CD4-positive, CD25-positive, alpha-beta regulatory T cell (primary cell): ENCODE data around the gene ACADS. TPM values are rescaled to one million over a fixed set of nuclear protein-coding genes. Genes with fewer than 3 reads are reported as not detected.

Source experiments
- ATAC-seq, 2 donors: fragments of 150-1000 bp; cut with Tn5 transposase; one replicate each; pipeline ENCODE4 v1.10.0; 2021; ENCODE audit warnings: low read depth in 2 of 2, moderate number of reproducible peaks in 2 of 2, moderate library complexity in 1 of 2
- DNase-seq, 3 donors: peaks; one replicate each; pipeline versions ENCODE4 v3.0.0 to v3.0.0-alpha.2; 2012 to 2022; ENCODE audit warnings: mixed read lengths in 1 of 3
- H3K27ac ChIP-seq: one replicate; pipeline ENCODE4 v1.7.0; 2013; ENCODE audit warnings: mild to moderate bottlenecking, low read length; ENCODE audit not compliant: insufficient read depth, poor library complexity, severe bottlenecking
- H3K27me3 ChIP-seq: one replicate; pipeline ENCODE4 v1.7.0; 2013; ENCODE audit warnings: low read length; ENCODE audit not compliant: control insufficient read depth, insufficient read depth
- H3K36me3 ChIP-seq: one replicate; pipeline ENCODE4 v1.7.0; 2013; ENCODE audit warnings: mild to moderate bottlenecking, low read length, moderate library complexity; ENCODE audit not compliant: control insufficient read depth, insufficient read depth
- H3K4me1 ChIP-seq: 2 replicates; pipeline ENCODE4 v1.7.0; 2013; ENCODE audit warnings: mild to moderate bottlenecking, low read length; ENCODE audit not compliant: insufficient read depth, control insufficient read depth, poor library complexity, severe bottlenecking
- H3K4me3 ChIP-seq: one replicate; pipeline ENCODE4 v1.7.0; 2013; ENCODE audit warnings: low read depth, mild to moderate bottlenecking, low read length, moderate library complexity
- H3K9me3 ChIP-seq, 2 experiments: 1 replicate in 1 of 2; 2 replicates in 1 of 2; pipeline ENCODE4 v1.7.0; 2013; ENCODE audit warnings: low read length in 2 of 2, mild to moderate bottlenecking in 1 of 2, moderate library complexity in 1 of 2; ENCODE audit not compliant: control insufficient read depth in 2 of 2
- H3K27ac Mint-ChIP-seq, 3 donors: one replicate each; pipeline ENCODE4 v1.8.0; 2020 to 2022; ENCODE audit warnings: mild to moderate bottlenecking in 3 of 3, mixed read lengths in 3 of 3, moderate library complexity in 2 of 3
- H3K27me3 Mint-ChIP-seq: one replicate; pipeline ENCODE4 v1.8.0; 2022; ENCODE audit warnings: mild to moderate bottlenecking, mixed read lengths
- H3K36me3 Mint-ChIP-seq: one replicate; pipeline ENCODE4 v1.8.0; 2020; ENCODE audit warnings: mixed read lengths
- H3K4me1 Mint-ChIP-seq, 4 donors: one replicate each; pipeline ENCODE4 v1.8.0; 2020 to 2022; ENCODE audit warnings: mixed read lengths in 4 of 4, mild to moderate bottlenecking in 1 of 4
- H3K4me3 Mint-ChIP-seq, 4 donors: one replicate each; pipeline ENCODE4 v1.8.0; 2020 to 2022; ENCODE audit warnings: mild to moderate bottlenecking in 4 of 4, mixed read lengths in 4 of 4, moderate library complexity in 3 of 4
- H3K9me3 Mint-ChIP-seq, 7 donors: one replicate each; pipeline ENCODE4 v1.8.0; 2020 to 2022; ENCODE audit warnings: mixed read lengths in 7 of 7, mild to moderate bottlenecking in 3 of 7, moderate library complexity in 2 of 7
- polyA plus RNA-seq, 4 donors: library from polyadenylated mRNA; unstranded; fragments of 300-500 nt; fragmentation: Illumina TruSeq; gene quantifications; one replicate each; pipeline ENCODE4 v1.2.3, GENCODE V29; 2021
- total RNA-seq: library from RNA; stranded (reverse); gene quantifications from one replicate; pipeline ENCODE4 v1.2.3, GENCODE V29; 2022

Gene ACADS
- total and polyA plus RNA-seq, 5 donors from 2014 or later = 10.9 to 29.8 (median 26.6) TPM

DNA sequence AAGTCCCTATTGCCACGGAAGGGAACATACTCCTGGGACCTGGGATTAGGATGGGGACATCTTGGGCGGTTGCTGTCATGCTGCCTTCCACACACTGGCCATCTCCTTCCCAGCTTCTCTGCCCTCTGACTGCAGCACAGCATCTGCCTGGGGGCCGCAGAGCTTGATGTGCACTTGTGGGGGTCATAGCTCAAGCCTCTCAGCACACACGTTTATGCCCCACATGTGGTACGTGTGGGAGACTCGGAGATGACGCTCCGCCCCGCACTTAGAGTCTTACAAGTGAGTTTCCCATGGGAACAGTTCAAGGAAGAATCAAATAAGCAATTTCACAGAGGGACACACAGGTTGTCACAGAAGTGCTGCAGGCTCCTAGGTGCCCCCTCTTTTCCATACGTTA, 8.6 kb downstream of the ACADS start:
- peak overlapping the region in 1 of 3 donors; percentile 60 for H3K27ac Mint-ChIP-seq
- no peaks in the 10 kb centered on the region for H3K27me3 Mint-ChIP-seq
- no peak overlapping the region for H3K27ac ChIP-seq
- DNase-seq (no peak), ATAC-seq (no peak)
- no peaks in the 10 kb centered on the region for H3K9me3 Mint-ChIP-seq
- H3K9me3 ChIP-seq = no peaks in the 10 kb centered on the region
- no peaks in the 10 kb centered on the region for H3K4me1 ChIP-seq
- H3K36me3 ChIP-seq = peaks cover 11% of the 10 kb centered on the region
- no peak overlapping the region for H3K4me3 Mint-ChIP-seq
- no peak overlapping the region for H3K4me3 ChIP-seq
- H3K4me1 Mint-ChIP-seq = peaks cover 0 to 5% (median 2%) of the 10 kb centered on the region in 4 donors
- H3K27me3 ChIP-seq = no peaks in the 10 kb centered on the region
- peaks cover 28% of the 10 kb centered on the region for H3K36me3 Mint-ChIP-seq

DNA sequence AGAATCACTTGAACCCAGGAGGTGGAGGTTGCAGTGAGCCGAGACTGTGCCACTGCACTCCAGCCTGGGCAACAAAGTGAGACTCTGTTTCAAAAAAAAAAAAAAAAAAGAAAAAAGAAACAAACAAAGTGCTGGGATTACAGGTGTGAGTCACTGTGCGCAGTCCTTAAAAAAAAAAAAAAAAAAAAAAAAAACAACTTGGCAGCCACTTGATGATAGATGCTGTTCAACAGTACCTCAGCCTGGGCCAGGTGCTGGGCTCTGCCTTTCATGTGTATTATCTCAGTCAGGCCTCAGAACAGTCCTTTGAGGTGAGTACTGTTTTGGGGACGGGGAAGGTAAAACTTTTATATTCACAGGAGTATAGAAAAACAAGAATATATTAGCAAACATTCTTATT, 9.6 kb downstream of the ACADS start:
- no peak overlapping the region for H3K4me3 Mint-ChIP-seq
- no peaks in the 10 kb centered on the region for H3K4me1 ChIP-seq
- H3K4me3 ChIP-seq = no peak overlapping the region
- no peaks in the 10 kb centered on the region for H3K9me3 Mint-ChIP-seq
- no peaks in the 10 kb centered on the region for H3K27me3 ChIP-seq
- H3K36me3 Mint-ChIP-seq = peaks cover 21% of the 10 kb centered on the region
- peaks cover 6% of the 10 kb centered on the region for H3K36me3 ChIP-seq
- H3K27ac Mint-ChIP-seq = no peak overlapping the region
- ATAC-seq (no peak), DNase-seq (no peak)
- no peaks in the 10 kb centered on the region for H3K9me3 ChIP-seq
- H3K27ac ChIP-seq = no peak overlapping the region
- H3K27me3 Mint-ChIP-seq = no peaks in the 10 kb centered on the region
- H3K4me1 Mint-ChIP-seq = peaks cover 0 to 2% (median under 1%) of the 10 kb centered on the region in 4 donors

DNA sequence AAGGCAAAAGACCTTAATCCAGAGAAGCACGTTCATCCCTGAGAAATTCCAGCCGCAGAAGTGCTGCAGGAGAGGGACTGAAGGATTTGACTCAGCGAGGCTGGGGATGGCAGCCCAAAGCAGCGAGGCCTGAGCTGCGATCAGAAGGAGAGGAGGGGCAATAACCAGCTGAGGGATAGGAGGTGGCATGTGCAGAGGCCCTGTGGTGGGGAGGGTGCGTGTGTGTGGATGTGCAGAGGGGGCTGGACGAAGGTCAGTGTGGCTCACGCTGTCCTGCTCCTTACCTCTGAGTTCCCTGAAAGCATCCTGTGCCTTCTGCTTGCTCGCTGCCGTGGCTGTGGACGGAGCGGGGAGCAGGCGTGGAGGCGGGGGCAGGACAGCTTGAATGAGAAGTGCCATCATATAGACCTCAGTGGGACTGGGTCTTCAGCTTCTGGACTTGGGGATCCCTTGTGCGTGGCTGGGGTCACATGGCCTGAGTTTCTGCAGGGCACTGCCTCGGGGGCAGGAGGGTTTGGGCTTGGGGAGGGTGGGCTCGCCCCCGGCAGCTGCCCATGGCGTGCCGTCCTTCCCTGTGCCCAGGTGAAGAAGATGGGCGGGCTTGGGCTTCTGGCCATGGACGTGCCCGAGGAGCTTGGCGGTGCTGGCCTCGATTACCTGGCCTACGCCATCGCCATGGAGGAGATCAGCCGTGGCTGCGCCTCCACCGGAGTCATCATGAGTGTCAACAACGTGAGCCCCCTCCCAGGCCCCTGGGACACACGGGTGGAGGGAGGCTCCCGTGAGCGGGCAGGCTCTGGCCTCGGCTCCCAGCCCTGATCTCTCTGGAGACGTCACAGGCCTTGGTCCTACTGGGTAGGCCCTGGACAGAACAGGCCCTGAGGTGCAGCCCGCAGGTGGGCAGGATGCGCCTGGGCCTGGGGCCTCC, 11.0 kb downstream of the ACADS start:
- ATAC-seq (no peak), DNase-seq (no peak)
- Histone ChIP-seq H3K4me3 (no peak overlapping the region), H3K9me3 (no peaks in the 10 kb centered on the region), H3K27me3 (no peaks in the 10 kb centered on the region), H3K4me1 (no peaks in the 10 kb centered on the region), H3K36me3 (no peaks in the 10 kb centered on the region), H3K27ac (no peak overlapping the region)
- Mint-ChIP-seq H3K4me3 (no peak overlapping the region), H3K27ac (no peak overlapping the region), H3K36me3 (peaks cover 15% of the 10 kb centered on the region), H3K27me3 (no peaks in the 10 kb centered on the region), H3K4me1 (peaks cover 0 to 2% (median under 1%) of the 10 kb centered on the region in 4 donors), H3K9me3 (no peaks in the 10 kb centered on the region)

DNA sequence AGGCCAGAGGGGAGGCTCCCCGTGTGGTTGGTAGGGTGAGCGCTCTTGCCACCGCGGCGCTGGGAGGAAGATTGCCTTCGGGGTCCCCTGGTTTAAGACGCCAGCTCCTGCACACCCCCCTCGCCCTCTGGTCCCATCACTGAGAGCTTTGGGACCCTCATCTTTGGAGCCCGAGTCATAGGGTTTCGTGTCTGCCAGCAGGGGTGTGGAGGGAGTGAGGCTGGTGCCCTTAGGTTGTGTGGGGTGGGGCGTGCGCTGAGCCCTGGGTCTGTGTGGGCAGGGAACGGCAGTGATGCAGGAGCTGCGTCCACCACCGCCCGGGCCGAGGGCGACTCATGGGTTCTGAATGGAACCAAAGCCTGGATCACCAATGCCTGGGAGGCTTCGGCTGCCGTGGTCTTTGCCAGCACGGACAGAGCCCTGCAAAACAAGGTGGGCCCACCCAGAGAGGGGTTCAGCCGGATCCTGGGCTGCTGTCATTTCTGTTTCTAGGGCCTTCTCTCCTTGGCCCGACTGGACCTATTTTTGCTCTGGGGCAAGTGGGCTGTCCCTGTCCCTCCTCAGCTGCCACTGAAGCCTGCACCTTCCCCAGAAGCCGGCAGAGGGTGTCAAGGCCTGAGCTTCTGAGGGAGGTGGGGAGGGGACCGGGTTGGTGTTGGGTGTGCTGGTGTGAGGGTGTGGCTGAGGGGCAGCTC, 12.1 kb downstream of the ACADS start:
- Mint-ChIP-seq H3K9me3 (no peaks in the 10 kb centered on the region), H3K27me3 (no peaks in the 10 kb centered on the region), H3K27ac (no peak overlapping the region), H3K4me1 (peaks cover 0 to 2% (median under 1%) of the 10 kb centered on the region in 4 donors), H3K4me3 (no peak overlapping the region), H3K36me3 (peaks cover 15% of the 10 kb centered on the region)
- H3K9me3 ChIP-seq = no peaks in the 10 kb centered on the region
- DNase-seq = no peak
- no peak for ATAC-seq
- H3K36me3 ChIP-seq = no peaks in the 10 kb centered on the region
- H3K27ac ChIP-seq = no peak overlapping the region
- no peaks in the 10 kb centered on the region for H3K4me1 ChIP-seq
- no peaks in the 10 kb centered on the region for H3K27me3 ChIP-seq
- H3K4me3 ChIP-seq = no peak overlapping the region

DNA sequence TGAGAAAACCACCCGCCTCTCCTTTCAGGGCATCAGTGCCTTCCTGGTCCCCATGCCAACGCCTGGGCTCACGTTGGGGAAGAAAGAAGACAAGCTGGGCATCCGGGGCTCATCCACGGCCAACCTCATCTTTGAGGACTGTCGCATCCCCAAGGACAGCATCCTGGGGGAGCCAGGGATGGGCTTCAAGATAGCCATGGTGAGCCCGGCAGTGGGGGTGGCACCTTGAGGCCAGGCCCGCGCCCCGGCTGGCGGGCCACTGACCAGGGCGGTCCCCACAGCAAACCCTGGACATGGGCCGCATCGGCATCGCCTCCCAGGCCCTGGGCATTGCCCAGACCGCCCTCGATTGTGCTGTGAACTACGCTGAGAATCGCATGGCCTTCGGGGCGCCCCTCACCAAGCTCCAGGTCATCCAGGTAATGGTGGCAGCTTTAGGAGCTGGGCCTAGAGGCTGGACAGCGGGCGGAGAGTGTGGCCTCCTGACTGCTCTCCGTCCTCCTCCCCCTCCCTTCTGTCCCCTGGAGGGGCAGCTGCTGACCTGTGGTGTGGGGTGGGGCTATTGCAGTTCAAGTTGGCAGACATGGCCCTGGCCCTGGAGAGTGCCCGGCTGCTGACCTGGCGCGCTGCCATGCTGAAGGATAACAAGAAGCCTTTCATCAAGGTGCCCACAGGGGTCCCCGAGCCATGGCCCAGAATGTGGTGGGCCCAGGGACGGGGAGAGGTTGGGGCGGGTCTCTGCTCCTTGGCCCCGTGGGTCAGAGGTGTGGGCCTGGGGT, 12.8 kb downstream of the ACADS start:
- H3K36me3 Mint-ChIP-seq = peaks cover 14% of the 10 kb centered on the region
- ATAC-seq = no peak
- H3K27ac ChIP-seq = no peak overlapping the region
- no peaks in the 10 kb centered on the region for H3K27me3 ChIP-seq
- H3K9me3 Mint-ChIP-seq = no peaks in the 10 kb centered on the region
- H3K4me3 Mint-ChIP-seq = no peak overlapping the region
- H3K4me1 Mint-ChIP-seq = peaks cover 0 to 2% (median under 1%) of the 10 kb centered on the region in 4 donors
- no peaks in the 10 kb centered on the region for H3K4me1 ChIP-seq
- no peaks in the 10 kb centered on the region for H3K27me3 Mint-ChIP-seq
- no peak overlapping the region for H3K4me3 ChIP-seq
- H3K36me3 ChIP-seq = no peaks in the 10 kb centered on the region
- no peak for DNase-seq
- no peaks in the 10 kb centered on the region for H3K9me3 ChIP-seq
- H3K27ac Mint-ChIP-seq = peak overlapping the region in 1 of 3 donors; percentile 26

DNA sequence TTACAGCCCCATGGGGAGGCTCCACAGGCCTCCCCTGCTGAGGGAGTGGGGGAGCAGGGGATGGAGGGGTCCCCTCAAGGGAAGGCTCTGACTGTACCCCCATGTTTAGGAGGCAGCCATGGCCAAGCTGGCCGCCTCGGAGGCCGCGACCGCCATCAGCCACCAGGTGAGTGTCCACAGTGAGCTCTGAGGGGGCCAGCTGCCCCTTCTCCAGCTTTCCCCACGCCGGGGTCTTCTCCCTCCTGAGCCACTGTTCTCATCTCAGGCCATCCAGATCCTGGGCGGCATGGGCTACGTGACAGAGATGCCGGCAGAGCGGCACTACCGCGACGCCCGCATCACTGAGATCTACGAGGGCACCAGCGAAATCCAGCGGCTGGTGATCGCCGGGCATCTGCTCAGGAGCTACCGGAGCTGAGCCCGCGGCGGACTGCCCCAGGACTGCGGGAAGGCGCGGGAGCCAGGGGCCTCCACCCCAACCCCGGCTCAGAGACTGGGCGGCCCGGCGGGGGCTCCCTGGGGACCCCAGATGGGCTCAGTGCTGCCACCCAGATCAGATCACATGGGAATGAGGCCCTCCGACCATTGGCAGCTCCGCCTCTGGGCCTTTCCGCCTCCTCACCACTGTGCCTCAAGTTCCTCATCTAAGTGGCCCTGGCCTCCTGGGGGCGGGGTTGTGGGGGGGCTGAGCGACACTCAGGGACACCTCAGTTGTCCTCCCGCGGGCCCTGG, 13.6 kb downstream of the ACADS start:
- H3K4me1 ChIP-seq = no peaks in the 10 kb centered on the region
- no peak overlapping the region for H3K27ac Mint-ChIP-seq
- no peaks in the 10 kb centered on the region for H3K9me3 ChIP-seq
- no peaks in the 10 kb centered on the region for H3K27me3 ChIP-seq
- H3K36me3 Mint-ChIP-seq = peaks cover 6% of the 10 kb centered on the region
- no peak for ATAC-seq
- peaks cover 0 to 1% (median 0%) of the 10 kb centered on the region in 4 donors for H3K4me1 Mint-ChIP-seq
- H3K4me3 Mint-ChIP-seq = no peak overlapping the region
- no peaks in the 10 kb centered on the region for H3K27me3 Mint-ChIP-seq
- DNase-seq = no peak
- H3K9me3 Mint-ChIP-seq = peaks cover 0 to 1% (median 0%) of the 10 kb centered on the region in 7 donors
- H3K4me3 ChIP-seq = no peak overlapping the region
- H3K27ac ChIP-seq = no peak overlapping the region
- no peaks in the 10 kb centered on the region for H3K36me3 ChIP-seq
